BJ (cell line): Measurements from ENCODE around the gene SYT5. TPM values are rescaled to one million over a fixed set of nuclear protein-coding genes. Genes with fewer than 3 reads are reported as not detected.

Experiments used
- CTCF ChIA-PET: fragments of 350-600 bp; formaldehyde crosslinking; extraction: SDS; loops from one replicate; lab custom pipeline; 2021; ENCODE audit warnings: antibody characterized with exemption, inconsistent platforms; lab: Yijun Ruan, JAX
- POLR2A ChIA-PET: fragments of 300-600 bp; sonication (Branson Sonifier 250); formaldehyde crosslinking; extraction: SDS; loops from one replicate; lab custom pipeline; 2021; ENCODE audit warnings: antibody characterized with exemption; lab: Charles Lee
- DNase-seq: peaks from one replicate; pipeline ENCODE4 v3.0.0-alpha.2; 2011; ENCODE audit warnings: low read depth
- H3K27me3 ChIP-seq: 2 replicates; pipeline ENCODE4 v1.6.0; 2011; ENCODE audit warnings: low read length; ENCODE audit not compliant: control insufficient read depth, insufficient read depth
- H3K36me3 ChIP-seq: 2 replicates; pipeline ENCODE4 v1.5.1; 2011; ENCODE audit warnings: low read length; ENCODE audit not compliant: control insufficient read depth, insufficient read depth
- H3K4me3 ChIP-seq: 2 replicates; pipeline ENCODE4 v1.5.1; 2011; ENCODE audit warnings: low read depth, mild to moderate bottlenecking, control low read depth, low read length
- polyA plus RNA-seq: library from polyadenylated mRNA; depleted of rRNA; stranded (reverse); fragments of >200 nt; gene quantifications from 2 replicates; pipeline ENCODE4 v1.2.3, GENCODE V29; 2011
- TF ChIP-seq, protein P1 (sequence below): IDR thresholded peaks from 2 replicates; pipeline ENCODE4 v1.5.1; 2011; ENCODE audit warnings: low read depth, mild to moderate bottlenecking, control low read depth, inconsistent platforms, low read length, moderate library complexity; ENCODE audit not compliant: insufficient read depth

Gene SYT5
- polyA plus RNA-seq, 1 experiment = 0.47 TPM

GRCh38 chr19:55160128-55160985 is 19.7 kb downstream of the SYT5 start:
- Histone ChIP-seq H3K4me3 (no peak overlapping the region), H3K36me3 (no peaks in the 10 kb centered on the region), H3K27me3 (peaks cover 7% of the 10 kb centered on the region; the same call in 1 of the 2 replicates)
- CTCF ChIA-PET = interaction anchor here (0.7 to 3.0 kb wide), 26 partner anchors 9 to 487 kb away, joined by 3 to 43 read pairs (median 6); partner anchors contain the start of genes BRSK1, PPP6R1, RDH13 and ZNF784
- POLR2A ChIA-PET = no interaction called here
- no peak for DNase-seq
- TF ChIP-seq, protein P1, sequence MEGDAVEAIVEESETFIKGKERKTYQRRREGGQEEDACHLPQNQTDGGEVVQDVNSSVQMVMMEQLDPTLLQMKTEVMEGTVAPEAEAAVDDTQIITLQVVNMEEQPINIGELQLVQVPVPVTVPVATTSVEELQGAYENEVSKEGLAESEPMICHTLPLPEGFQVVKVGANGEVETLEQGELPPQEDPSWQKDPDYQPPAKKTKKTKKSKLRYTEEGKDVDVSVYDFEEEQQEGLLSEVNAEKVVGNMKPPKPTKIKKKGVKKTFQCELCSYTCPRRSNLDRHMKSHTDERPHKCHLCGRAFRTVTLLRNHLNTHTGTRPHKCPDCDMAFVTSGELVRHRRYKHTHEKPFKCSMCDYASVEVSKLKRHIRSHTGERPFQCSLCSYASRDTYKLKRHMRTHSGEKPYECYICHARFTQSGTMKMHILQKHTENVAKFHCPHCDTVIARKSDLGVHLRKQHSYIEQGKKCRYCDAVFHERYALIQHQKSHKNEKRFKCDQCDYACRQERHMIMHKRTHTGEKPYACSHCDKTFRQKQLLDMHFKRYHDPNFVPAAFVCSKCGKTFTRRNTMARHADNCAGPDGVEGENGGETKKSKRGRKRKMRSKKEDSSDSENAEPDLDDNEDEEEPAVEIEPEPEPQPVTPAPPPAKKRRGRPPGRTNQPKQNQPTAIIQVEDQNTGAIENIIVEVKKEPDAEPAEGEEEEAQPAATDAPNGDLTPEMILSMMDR = peak; percentile 98

- Histone ChIP-seq H3K4me3 (no peak overlapping the region), H3K27me3 (peaks cover 7% of the 10 kb centered on the region; the same call in 1 of the 2 replicates), H3K36me3 (no peaks in the 10 kb centered on the region)
- no peak for DNase-seq
- TF ChIP-seq, protein P1 = no peak
- POLR2A ChIA-PET = no interaction called here
- CTCF ChIA-PET = interaction anchor here (0.7 to 3.0 kb wide), 17 partner anchors 8 to 315 kb away, joined by 3 to 43 read pairs (median 8); partner anchors contain the start of genes PPP6R1 and RDH13
Measured at GRCh38 chr19:55158848-55159749, 21.0 kb downstream of the SYT5 start.

GRCh38 chr19:55158423-55158822 is 21.7 kb downstream of the SYT5 start:
- H3K36me3 ChIP-seq = no peaks in the 10 kb centered on the region
- no peak for DNase-seq
- H3K27me3 ChIP-seq = peaks cover 7% of the 10 kb centered on the region; the same call in 1 of the 2 replicates
- TF ChIP-seq, protein P1 = no peak
- CTCF ChIA-PET = interaction anchor here (2.7 kb wide), 1 partner anchor 260 kb away, joined by 9 read pairs; no protein-coding TSS in a partner anchor
- POLR2A ChIA-PET = no interaction called here
- H3K4me3 ChIP-seq = no peak overlapping the region

DNA sequence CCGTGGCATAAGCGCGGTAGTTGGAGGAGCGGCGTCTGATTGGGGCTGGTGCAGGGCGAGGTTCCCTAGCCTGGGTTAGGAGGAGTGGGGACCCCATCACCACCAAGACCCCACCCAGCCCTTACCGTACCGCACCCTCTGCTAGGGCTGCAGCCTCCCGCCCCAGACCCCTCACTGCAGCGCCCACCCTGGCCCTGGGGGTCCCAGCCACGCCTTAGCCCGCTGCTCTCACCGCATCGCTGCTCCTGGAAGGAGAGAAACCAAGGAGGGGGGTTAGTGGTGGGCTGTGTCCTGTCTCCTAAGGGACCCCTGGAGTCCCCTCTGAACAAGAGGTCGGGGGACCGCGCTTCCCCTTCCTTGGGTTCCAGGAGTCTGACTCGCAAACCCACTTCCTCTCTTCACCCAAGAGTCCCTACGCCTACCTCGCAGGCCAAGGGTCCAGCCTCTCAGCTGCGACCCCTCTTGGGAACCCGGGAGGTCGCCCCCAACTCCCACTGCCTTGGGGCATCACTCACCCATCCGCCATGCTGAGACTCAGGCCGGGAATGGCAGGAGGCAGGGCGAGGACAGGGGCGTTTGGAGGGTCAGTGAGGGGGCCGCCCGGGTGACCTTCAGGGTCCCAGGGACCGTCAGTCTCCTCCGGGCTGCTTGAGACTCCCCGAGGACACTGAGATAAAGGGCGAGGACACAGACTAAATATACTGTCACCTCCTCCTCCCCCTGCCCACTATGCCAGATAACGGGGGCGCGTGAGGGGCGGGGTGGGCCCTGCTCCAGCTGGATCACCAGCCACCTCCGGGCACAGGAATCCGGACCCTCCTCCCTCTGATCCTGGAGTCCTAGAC is 22.8 kb downstream of the SYT5 start, which contains the start of gene TNNI3:
TNNI3 (minus strand) TSS at position 669 of the 845 bp plus-strand sequence; CDS start at position 526, 143 bp downstream.
- H3K27me3 ChIP-seq = peaks cover 5% of the 10 kb centered on the region; the same call in 1 of the 2 replicates

More for the DNA sequence above, 22.8 kb downstream of the SYT5 start, which contains the start of gene TNNI3:
- DNase-seq = no peak
- ChIA-PET CTCF (interaction anchor here (0.7 kb wide), 1 partner anchor 66 kb away, joined by 4 read pairs; no protein-coding TSS in a partner anchor), POLR2A (no interaction called here)
- H3K36me3 ChIP-seq = no peaks in the 10 kb centered on the region
- TF ChIP-seq, protein P1 = no peak
- H3K4me3 ChIP-seq = no peak within 1 kb of the TSS
